Measurements from ENCODE around the gene CRELD2. TPM values are rescaled to one million over a fixed set of nuclear protein-coding genes. Genes with fewer than 3 reads are reported as not detected.
A peak's percentile ranks its signal among the peaks of the same experiment; 100 is the strongest.

The CRELD2 gene
- total and polyA plus RNA-seq, 2 of the 13 experiments (the other 11 are each of a cell fraction or from before 2014, with no cell fraction given) = 17.2 to 44.7 TPM

DNA sequence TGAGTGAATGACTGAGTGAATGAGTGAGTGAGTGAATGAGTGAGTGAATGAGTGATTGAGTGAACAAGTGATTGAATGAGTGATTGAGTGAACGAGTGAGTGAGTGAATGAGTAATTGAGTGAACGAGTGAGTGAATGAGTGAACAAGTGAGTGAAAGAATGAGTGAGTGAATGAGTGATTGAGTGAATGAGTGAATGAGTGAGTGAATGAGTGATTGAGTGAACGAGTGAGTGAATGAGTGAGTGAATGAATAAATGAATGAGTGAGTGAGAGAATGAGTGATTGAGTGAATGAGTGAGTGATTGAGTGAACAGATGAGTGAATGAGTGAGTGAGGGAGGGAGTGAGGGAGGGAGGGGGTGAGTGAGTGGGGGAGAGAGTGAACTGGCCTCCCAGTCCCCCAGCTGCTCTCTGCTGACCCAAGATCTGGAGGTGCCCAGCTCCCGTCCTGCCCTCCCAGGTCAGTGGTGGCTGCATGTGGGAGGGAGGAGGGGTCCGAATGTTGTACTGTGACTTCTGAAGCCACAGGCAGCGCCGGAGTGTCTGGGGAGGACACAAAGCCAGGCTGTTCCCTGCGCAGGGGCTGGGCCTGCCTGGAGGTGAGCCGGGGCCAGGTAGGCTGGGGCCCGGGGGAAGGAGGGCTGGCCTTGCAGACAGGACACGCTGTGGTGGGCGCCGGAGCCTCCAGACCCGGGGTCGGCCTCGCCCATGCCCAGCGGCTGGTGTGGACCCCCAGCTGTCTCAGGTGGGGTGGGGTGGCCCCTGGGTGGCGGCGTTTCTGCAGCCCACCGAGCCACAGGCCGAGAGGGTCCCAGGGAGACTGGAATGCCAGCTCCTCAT, 24.4 kb downstream of the CRELD2 start (continued):
- TF ChIP-seq MYC (CRISPR knock-in tag; IDR thresholded peaks at IDR 0.05; ENCODE audit: borderline replicate concordance) (peak; percentile 60; the same call in 1 of the 2 replicates), SIX1 (CRISPR knock-in tag; IDR thresholded peaks at IDR 0.05; ENCODE audit: borderline replicate concordance) (no peak), ATF4 (CRISPR knock-in tag; IDR thresholded peaks at IDR 0.05) (0 out of 4 replicates have a peak, but pooled peaks of 1 of the 2 experiments have one; percentile 10), FOSL2 (CRISPR knock-in tag; IDR thresholded peaks at IDR 0.05) (peak; percentile 52; the same call in 1 of the 2 replicates), HOXA3 (CRISPR knock-in tag; IDR thresholded peaks at IDR 0.05) (0 out of 2 replicates have a peak, but pooled peaks have one; percentile 51), ZNF782 (CRISPR knock-in tag; IDR thresholded peaks at IDR 0.05; ENCODE audit: borderline replicate concordance) (0 out of 2 replicates have a peak, but pooled peaks have one; percentile 20), PRPF4 (IDR thresholded peaks at IDR 0.05; ENCODE audit: low read depth, low read length, poor library complexity, severe bottlenecking) (no peak), POGK (CRISPR knock-in tag; conservative IDR thresholded peaks at IDR 0.05) (peak; percentile 53; the same call in 1 of the 2 replicates), ZFP37 (CRISPR knock-in tag; IDR thresholded peaks at IDR 0.05; ENCODE audit: borderline replicate concordance) (no peak), MTA1 (CRISPR knock-in tag; IDR thresholded peaks at IDR 0.05; ENCODE audit: borderline replicate concordance) (peak; percentile 44; the same call in 1 of the 2 replicates), HNRNPLL (IDR thresholded peaks at IDR 0.05; ENCODE audit: low read depth, low read length, poor library complexity, severe bottlenecking) (peak; percentile 51), MBD4 (IDR thresholded peaks at IDR 0.05; ENCODE audit: borderline replicate concordance, low read length) (no peak), ZNF24 (IDR thresholded peaks at IDR 0.05) (peak; percentile 99), SETDB1 (CRISPR knock-in tag; IDR thresholded peaks at IDR 0.05; ENCODE audit: borderline replicate concordance) (no peak), ZNF607 (CRISPR knock-in tag; IDR thresholded peaks at IDR 0.05; ENCODE audit: borderline replicate concordance) (peak; percentile 41; the same call in 1 of the 2 replicates), CENPBD1 (CRISPR knock-in tag; IDR thresholded peaks at IDR 0.05; ENCODE audit: borderline replicate concordance, low read depth) (no peak)
- TF ChIP-seq, protein P1, sequence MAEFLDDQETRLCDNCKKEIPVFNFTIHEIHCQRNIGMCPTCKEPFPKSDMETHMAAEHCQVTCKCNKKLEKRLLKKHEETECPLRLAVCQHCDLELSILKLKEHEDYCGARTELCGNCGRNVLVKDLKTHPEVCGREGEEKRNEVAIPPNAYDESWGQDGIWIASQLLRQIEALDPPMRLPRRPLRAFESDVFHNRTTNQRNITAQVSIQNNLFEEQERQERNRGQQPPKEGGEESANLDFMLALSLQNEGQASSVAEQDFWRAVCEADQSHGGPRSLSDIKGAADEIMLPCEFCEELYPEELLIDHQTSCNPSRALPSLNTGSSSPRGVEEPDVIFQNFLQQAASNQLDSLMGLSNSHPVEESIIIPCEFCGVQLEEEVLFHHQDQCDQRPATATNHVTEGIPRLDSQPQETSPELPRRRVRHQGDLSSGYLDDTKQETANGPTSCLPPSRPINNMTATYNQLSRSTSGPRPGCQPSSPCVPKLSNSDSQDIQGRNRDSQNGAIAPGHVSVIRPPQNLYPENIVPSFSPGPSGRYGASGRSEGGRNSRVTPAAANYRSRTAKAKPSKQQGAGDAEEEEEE (CRISPR knock-in tag; IDR thresholded peaks at IDR 0.05; ENCODE audit: borderline replicate concordance) = no peak
- TF ChIP-seq, protein P2, sequence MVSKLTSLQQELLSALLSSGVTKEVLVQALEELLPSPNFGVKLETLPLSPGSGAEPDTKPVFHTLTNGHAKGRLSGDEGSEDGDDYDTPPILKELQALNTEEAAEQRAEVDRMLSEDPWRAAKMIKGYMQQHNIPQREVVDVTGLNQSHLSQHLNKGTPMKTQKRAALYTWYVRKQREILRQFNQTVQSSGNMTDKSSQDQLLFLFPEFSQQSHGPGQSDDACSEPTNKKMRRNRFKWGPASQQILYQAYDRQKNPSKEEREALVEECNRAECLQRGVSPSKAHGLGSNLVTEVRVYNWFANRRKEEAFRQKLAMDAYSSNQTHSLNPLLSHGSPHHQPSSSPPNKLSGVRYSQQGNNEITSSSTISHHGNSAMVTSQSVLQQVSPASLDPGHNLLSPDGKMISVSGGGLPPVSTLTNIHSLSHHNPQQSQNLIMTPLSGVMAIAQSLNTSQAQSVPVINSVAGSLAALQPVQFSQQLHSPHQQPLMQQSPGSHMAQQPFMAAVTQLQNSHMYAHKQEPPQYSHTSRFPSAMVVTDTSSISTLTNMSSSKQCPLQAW (CRISPR knock-in tag; IDR thresholded peaks at IDR 0.05) = peak; percentile 55; the same call in 1 of the 2 replicates

Data from HepG2 (cell line).